CD4-positive, alpha-beta T cell (primary cell): Measurements from ENCODE around the gene ZNF792. TPM values are rescaled to one million over a fixed set of nuclear protein-coding genes. Genes with fewer than 3 reads are reported as not detected.

ENCODE experiments used
- ATAC-seq: fragments of 200-7000 bp; cut with Tn5 transposase; one replicate; pipeline ENCODE4 v1.10.0; 2022; ENCODE audit warnings: mild to moderate bottlenecking; ENCODE audit not compliant: poor library complexity
- CTCF ChIA-PET: fragments of 350-600 bp; sonication (Branson Sonifier 250); formaldehyde crosslinking; loops from one replicate; lab custom pipeline; 2021; ENCODE audit warnings: antibody characterized with exemption, inconsistent platforms; lab: Charles Lee
- POLR2A ChIA-PET: fragments of 350-600 bp; sonication (Branson Sonifier 250); formaldehyde crosslinking; loops from one replicate; lab custom pipeline; 2021; ENCODE audit warnings: antibody characterized with exemption, inconsistent platforms; lab: Charles Lee
- DNase-seq, 14 experiments: peaks; one replicate each; pipeline ENCODE4 v3.0.0-alpha.2; 2013 to 2020; ENCODE audit warnings: mixed read lengths in 2 of 14
- H3K27ac ChIP-seq, 2 donors: one replicate each; pipeline versions ENCODE4 v1.5.1 to v1.7.0; 2013; ENCODE audit warnings: low read length in 2 of 2, low read depth in 1 of 2, mild to moderate bottlenecking in 1 of 2
- H3K27me3 ChIP-seq, 2 experiments: 1 replicate in 1 of 2; 2 replicates in 1 of 2; pipeline versions ENCODE4 v1.6.1 to v1.7.0; 2013; ENCODE audit warnings: low read length in 2 of 2, control low read depth in 1 of 2, mild to moderate bottlenecking in 1 of 2, moderate library complexity in 1 of 2; ENCODE audit not compliant: insufficient read depth in 2 of 2, control insufficient read depth in 1 of 2
- H3K36me3 ChIP-seq: one replicate; pipeline ENCODE4 v1.6.1; 2013; ENCODE audit warnings: low read length, control low read depth; ENCODE audit not compliant: insufficient read depth
- H3K4me1 ChIP-seq: one replicate; pipeline ENCODE4 v1.6.1; 2013; ENCODE audit warnings: low read length, control low read depth; ENCODE audit not compliant: insufficient read depth
- H3K4me3 ChIP-seq: one replicate; pipeline ENCODE4 v1.5.1; 2013; ENCODE audit warnings: mild to moderate bottlenecking, low read length, moderate library complexity
- H3K9me3 ChIP-seq, 2 experiments: 1 replicate in 1 of 2; 2 replicates in 1 of 2; pipeline versions ENCODE4 v1.6.1 to v1.7.0; 2013; ENCODE audit warnings: low read length in 2 of 2, mild to moderate bottlenecking in 2 of 2, control low read depth in 1 of 2, moderate library complexity in 1 of 2; ENCODE audit not compliant: control insufficient read depth in 1 of 2, insufficient read depth in 1 of 2
- H3K27ac Mint-ChIP-seq: one replicate; pipeline ENCODE4 v1.8.0; 2020; ENCODE audit warnings: mixed read lengths
- H3K27me3 Mint-ChIP-seq: one replicate; pipeline ENCODE4 v1.8.0; 2021; ENCODE audit warnings: mixed read lengths
- H3K36me3 Mint-ChIP-seq: one replicate; pipeline ENCODE4 v1.8.0; 2021; ENCODE audit warnings: low read depth, mixed read lengths
- H3K4me1 Mint-ChIP-seq: one replicate; pipeline ENCODE4 v1.8.0; 2021; ENCODE audit warnings: low read depth, mixed read lengths
- H3K4me3 Mint-ChIP-seq: one replicate; pipeline ENCODE4 v1.8.0; 2020; ENCODE audit warnings: mild to moderate bottlenecking, mixed read lengths
- H3K9me3 Mint-ChIP-seq: one replicate; pipeline ENCODE4 v1.8.0; 2020; ENCODE audit warnings: mixed read lengths
- CTCF ChIP-seq: fragments of 200-600 bp; IDR thresholded peaks from one replicate; pipeline ENCODE4 v1.8.0; 2022; ENCODE audit warnings: antibody characterized with exemption, mild to moderate bottlenecking
- intact Hi-C, 2 experiments: fragments of 100-400 bp; cut with DNase I in 1 of 2; cut with micrococcal nuclease in 1 of 2; formaldehyde crosslinking; loops; one replicate each; pipeline versions ENCODE4 v1.15.1 to v1.9.0; 2023 to 2025; cut with DNase I, micrococcal nuclease
- polyA plus RNA-seq, 2 donors: library from polyadenylated mRNA; unstranded; fragments of 120-200 nt; gene quantifications; one replicate each; pipeline ENCODE4 v1.2.1, GENCODE V29; 2013
- total RNA-seq, 174 experiments: library from RNA in 2 of 174; stranded (reverse) in 2 of 174; gene quantifications; one replicate each; pipeline ENCODE4 v1.2.3 and lab custom pipeline; 2021 to 2026

Gene ZNF792
- total RNA-seq = 1 to 10 TPM; 6.8 to 8.9 TPM
- polyA plus RNA-seq (2013, experiment 1 of 2) = 14.6 TPM
- 14.9 TPM for polyA plus RNA-seq (2013, experiment 2 of 2)
- 1.9 to 89.7 (median 25.0) reads per million in 172 experiments for total RNA-seq (lab: John Stamatoyannopoulos, UW)

- ATAC-seq (peak; percentile 63), DNase-seq (peak in 13 of 14 experiments; percentile 9 to 65 (median 46))
- peak within 1 kb of the TSS; percentile 46 to 57 for H3K27ac ChIP-seq
- peak within 1 kb of the TSS; percentile 89 for H3K27ac Mint-ChIP-seq
- H3K27me3 ChIP-seq = no peaks in the 10 kb centered on the region
- CTCF ChIA-PET = interaction anchor here (1.1 kb wide), 1 partner anchor 9 kb away, joined by 3 read pairs; no protein-coding TSS in a partner anchor
- intact Hi-C loops = loop anchor here in 1 of 2 experiments (2.0 to 5.0 kb wide), 2 partner anchors 17 to 191 kb away; partner anchors contain the start of gene ZNF599
- peaks cover 36% of the 10 kb centered on the region for H3K4me1 ChIP-seq
- H3K36me3 Mint-ChIP-seq = peaks cover 76% of the 10 kb centered on the region
- peak within 1 kb of the TSS; percentile 93 for H3K4me3 ChIP-seq
- peak within 1 kb of the TSS; percentile 96 for H3K4me3 Mint-ChIP-seq
- peaks cover 23% of the 10 kb centered on the region for H3K9me3 Mint-ChIP-seq
- H3K9me3 ChIP-seq = peaks cover 48 to 60% of the 10 kb centered on the region in 2 experiments
- no peak for TF ChIP-seq CTCF
- H3K27me3 Mint-ChIP-seq = no peaks in the 10 kb centered on the region
- POLR2A ChIA-PET = interaction anchor here (1.3 to 3.7 kb wide), 8 partner anchors 9 to 286 kb away, joined by 3 to 46 read pairs (median 6); partner anchors contain the start of genes GRAMD1A, SCGB2B2, ZNF30 and ZNF302
- peaks cover 29% of the 10 kb centered on the region for H3K4me1 Mint-ChIP-seq
- H3K36me3 ChIP-seq = peaks cover 34% of the 10 kb centered on the region
Measured at GRCh38 chr19:34963573-34964406, at the start of gene ZNF792. Gene ZNF792, minus strand, starts transcription at chr19:34964229. Its CDS starts 567 bp downstream, at chr19:34963662.

GRCh38 chr19:35013041-35013819, 49.2 kb upstream of the ZNF792 start:
- Histone ChIP-seq H3K9me3 (no peaks in the 10 kb centered on the region), H3K4me1 (peaks cover 82% of the 10 kb centered on the region), H3K36me3 (peaks cover 69% of the 10 kb centered on the region), H3K4me3 (peak overlapping the region; percentile 48), H3K27me3 (no peaks in the 10 kb centered on the region), H3K27ac (peak overlapping the region; percentile 79 to 87)
- H3K4me1 Mint-ChIP-seq = peaks cover 73% of the 10 kb centered on the region
- H3K4me3 Mint-ChIP-seq = peak overlapping the region; percentile 87
- CTCF ChIA-PET = interaction anchor here (0.5 to 3.3 kb wide), 6 partner anchors 11 to 40 kb away, joined by 3 to 50 read pairs (median 4); no protein-coding TSS in a partner anchor
- POLR2A ChIA-PET = interaction anchor here (0.9 to 11.9 kb wide), 10 partner anchors 12 to 197 kb away, joined by 3 to 205 read pairs (median 6); partner anchors contain the start of genes GRAMD1A, ZNF30 and ZNF792
- peak overlapping the region; percentile 91 for H3K27ac Mint-ChIP-seq
- peaks cover 78% of the 10 kb centered on the region for H3K36me3 Mint-ChIP-seq
- TF ChIP-seq CTCF = peak; percentile 94
- ATAC-seq = peak; percentile 82
- intact Hi-C loops = loop anchor here (1.0 to 5.0 kb wide), 5 partner anchors 12 to 281 kb away; partner anchors contain the start of gene ZNF181 (in 1 of the 2)
- no peaks in the 10 kb centered on the region for H3K27me3 Mint-ChIP-seq
- peak; percentile 74 to 91 (median 82) for DNase-seq
- no peaks in the 10 kb centered on the region for H3K9me3 Mint-ChIP-seq
